ENCODE results near the gene FAM90A1. TPM values are rescaled to one million over a fixed set of nuclear protein-coding genes. Genes with fewer than 3 reads are reported as not detected.

The FAM90A1 gene
- total RNA-seq, 3 donors from 2014 or later = 0.34 TPM; not detected in 2

Other genes with a start within 250 kb of the FAM90A1 start
- 10 to 100 TPM; 17.7 to 20.7 (median 19.0) TPM for gene FOXJ2, start 194.9 kb downstream of the FAM90A1 start, total RNA-seq
- gene C3AR1, start 161.3 kb downstream of the FAM90A1 start, total RNA-seq = 1 to 10 TPM in 1 of 3 donors, under 1 TPM in 2; 0.49 to 1.5 (median 0.63) TPM
- gene NECAP1, start 145.3 kb downstream of the FAM90A1 start, total RNA-seq = 10 to 100 TPM; 41.6 to 49.5 (median 42.0) TPM
- gene CLEC4A, start 104.0 kb downstream of the FAM90A1 start, total RNA-seq = under 1 TPM in 2 of 3 donors, not detected in 1; 0.18 to 0.92 TPM
- not detected for gene ZNF705A, start 70.6 kb downstream of the FAM90A1 start, total RNA-seq
- not detected for gene CLEC6A, start 228.3 kb upstream of the FAM90A1 start, total RNA-seq

Data from activated T-cell treated with anti-CD3 and anti-CD28 coated beads, Interleukin-2, amount 50 U/mL, for 4 hours (primary cell).